GM12873 (cell line): ENCODE measurements around the gene EPN2.

Source experiments
- TF ChIP-seq, protein P1 (sequence below): IDR thresholded peaks from 2 replicates; pipeline ENCODE4 v1.5.1; 2012; ENCODE audit warnings: low read depth, mild to moderate bottlenecking, moderate library complexity, low read length, control low read depth; ENCODE audit not compliant: insufficient read depth; ENCODE audit errors: missing control alignments

The EPN2 gene

GRCh38 chr17:19331134-19331533 lies 94.0 kb downstream of the EPN2 start:
- TF ChIP-seq, protein P1, sequence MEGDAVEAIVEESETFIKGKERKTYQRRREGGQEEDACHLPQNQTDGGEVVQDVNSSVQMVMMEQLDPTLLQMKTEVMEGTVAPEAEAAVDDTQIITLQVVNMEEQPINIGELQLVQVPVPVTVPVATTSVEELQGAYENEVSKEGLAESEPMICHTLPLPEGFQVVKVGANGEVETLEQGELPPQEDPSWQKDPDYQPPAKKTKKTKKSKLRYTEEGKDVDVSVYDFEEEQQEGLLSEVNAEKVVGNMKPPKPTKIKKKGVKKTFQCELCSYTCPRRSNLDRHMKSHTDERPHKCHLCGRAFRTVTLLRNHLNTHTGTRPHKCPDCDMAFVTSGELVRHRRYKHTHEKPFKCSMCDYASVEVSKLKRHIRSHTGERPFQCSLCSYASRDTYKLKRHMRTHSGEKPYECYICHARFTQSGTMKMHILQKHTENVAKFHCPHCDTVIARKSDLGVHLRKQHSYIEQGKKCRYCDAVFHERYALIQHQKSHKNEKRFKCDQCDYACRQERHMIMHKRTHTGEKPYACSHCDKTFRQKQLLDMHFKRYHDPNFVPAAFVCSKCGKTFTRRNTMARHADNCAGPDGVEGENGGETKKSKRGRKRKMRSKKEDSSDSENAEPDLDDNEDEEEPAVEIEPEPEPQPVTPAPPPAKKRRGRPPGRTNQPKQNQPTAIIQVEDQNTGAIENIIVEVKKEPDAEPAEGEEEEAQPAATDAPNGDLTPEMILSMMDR = no peak

DNA sequence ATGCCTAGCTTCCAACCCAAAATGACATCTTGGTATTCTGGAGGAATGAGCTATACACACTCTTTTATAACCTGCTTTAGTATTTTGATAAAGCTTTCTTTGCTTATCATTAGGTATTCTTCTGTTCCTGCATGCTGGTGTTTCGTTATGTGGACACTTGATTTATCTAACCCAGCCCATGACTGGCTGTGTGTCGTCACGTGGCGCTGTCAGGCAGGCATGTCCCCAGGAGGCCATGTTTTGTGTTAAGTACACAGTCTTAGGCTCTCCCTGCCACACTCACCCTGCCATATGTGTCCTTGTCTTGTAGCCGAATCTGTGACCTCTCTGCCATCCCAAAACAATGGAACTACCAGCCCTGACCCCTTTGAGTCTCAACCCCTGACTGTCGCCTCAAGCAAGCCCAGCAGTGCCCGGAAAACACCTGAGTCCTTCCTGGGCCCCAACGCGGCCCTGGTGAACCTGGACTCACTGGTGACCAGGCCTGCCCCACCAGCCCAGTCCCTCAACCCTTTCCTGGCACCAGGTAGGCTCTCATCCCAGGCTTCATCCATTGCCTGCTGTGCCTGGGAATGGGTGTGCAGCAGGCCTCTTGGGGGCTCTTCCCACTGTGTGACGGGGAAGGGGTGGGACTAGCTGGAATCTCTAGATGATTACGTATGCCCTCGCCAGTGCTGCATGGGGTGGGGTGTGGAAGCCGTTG lies 94.5 kb downstream of the EPN2 start:
- TF ChIP-seq, protein P1 = no peak

DNA sequence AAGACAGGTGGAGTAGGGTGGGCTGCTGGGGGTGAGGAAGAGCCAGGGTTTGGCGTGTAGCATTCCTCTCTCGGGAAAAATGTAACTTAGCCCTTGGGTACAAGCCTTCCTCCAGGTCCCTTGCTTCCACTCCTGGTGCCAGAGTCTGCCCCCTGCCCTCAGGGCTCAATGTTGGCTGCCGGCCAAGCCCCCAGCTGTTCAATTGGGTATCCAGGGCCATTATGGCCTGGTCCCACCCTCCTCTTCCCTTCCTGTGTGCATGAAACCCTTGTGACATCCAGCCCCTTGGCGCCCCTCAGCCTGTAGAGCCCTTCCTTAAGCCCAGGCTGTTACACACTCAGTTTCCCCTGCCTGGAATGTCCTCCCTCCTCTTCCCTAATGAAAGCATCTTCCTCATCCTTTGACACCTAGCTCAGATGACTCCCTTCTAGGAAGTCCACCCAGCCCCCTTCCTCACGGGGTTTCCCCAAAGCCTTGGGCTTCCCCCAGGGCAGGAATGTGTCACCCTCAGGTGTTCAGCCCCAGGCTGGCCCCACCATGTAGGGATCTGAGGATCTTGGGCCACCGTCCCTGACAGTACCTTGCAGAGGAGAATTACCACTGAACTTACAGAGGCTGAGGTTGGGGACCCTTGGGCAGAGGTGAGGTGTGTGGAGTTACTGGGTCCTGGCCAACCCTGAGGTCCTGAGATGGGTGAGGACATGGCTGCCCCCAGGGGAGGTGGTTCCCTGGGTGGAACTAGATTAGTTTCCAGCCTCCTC lies 95.4 kb downstream of the EPN2 start:
- TF ChIP-seq, protein P1 = no peak

DNA sequence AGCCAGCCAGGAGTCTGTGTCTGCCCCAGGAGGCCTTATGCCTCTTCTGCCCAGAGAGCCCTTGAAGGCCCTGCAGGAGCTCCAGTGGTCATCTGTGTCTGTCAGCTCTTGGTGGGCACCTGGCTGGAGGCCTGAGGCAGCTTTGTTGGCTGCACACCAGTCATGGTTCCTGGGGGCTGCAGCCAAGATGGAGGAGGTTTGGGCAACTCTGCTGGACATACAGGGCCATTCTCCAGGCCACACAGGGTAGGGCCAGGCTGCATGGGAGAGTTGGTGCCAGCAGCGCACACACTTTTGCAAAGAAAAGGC lies 95.9 kb downstream of the EPN2 start:
- TF ChIP-seq, protein P1 = no peak

DNA sequence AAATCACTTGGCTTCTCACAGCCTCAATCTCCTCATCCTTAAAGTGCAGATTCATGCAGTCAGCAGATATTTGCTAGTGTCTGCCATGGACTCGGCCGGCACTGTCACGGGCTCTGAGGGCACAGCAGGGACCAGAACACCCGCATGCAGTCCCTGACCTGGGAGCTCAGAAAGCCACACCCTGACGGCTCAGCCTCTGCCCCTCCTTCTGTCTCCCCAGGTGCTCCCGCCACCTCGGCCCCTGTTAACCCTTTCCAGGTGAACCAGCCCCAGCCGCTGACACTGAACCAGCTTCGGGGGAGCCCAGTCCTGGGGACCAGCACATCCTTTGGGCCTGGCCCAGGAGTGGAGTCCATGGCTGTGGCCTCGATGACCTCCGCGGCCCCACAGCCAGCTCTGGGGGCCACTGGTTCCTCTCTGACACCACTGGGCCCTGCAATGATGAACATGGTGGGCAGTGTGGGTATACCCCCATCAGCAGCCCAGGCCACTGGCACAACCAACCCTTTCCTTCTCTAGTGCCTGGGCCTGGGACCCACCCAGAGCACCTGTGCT lies 96.6 kb downstream of the EPN2 start:
- TF ChIP-seq, protein P1 = no peak

GRCh38 chr17:19334331-19334730 lies 97.2 kb downstream of the EPN2 start:
- TF ChIP-seq, protein P1 = no peak

- TF ChIP-seq, protein P1 = no peak
These were observed 98.9 kb downstream of the EPN2 start for GRCh38 chr17:19335951-19336631.
